ENCODE data around the gene LTB. TPM values are rescaled to one million over a fixed set of nuclear protein-coding genes. Genes with fewer than 3 reads are reported as not detected.

LTB gene
- total and polyA plus RNA-seq, 2 of the 13 experiments (the other 11 are each of a cell fraction or from before 2014, with no cell fraction given): 0.09 to 0.22 TPM

DNA sequence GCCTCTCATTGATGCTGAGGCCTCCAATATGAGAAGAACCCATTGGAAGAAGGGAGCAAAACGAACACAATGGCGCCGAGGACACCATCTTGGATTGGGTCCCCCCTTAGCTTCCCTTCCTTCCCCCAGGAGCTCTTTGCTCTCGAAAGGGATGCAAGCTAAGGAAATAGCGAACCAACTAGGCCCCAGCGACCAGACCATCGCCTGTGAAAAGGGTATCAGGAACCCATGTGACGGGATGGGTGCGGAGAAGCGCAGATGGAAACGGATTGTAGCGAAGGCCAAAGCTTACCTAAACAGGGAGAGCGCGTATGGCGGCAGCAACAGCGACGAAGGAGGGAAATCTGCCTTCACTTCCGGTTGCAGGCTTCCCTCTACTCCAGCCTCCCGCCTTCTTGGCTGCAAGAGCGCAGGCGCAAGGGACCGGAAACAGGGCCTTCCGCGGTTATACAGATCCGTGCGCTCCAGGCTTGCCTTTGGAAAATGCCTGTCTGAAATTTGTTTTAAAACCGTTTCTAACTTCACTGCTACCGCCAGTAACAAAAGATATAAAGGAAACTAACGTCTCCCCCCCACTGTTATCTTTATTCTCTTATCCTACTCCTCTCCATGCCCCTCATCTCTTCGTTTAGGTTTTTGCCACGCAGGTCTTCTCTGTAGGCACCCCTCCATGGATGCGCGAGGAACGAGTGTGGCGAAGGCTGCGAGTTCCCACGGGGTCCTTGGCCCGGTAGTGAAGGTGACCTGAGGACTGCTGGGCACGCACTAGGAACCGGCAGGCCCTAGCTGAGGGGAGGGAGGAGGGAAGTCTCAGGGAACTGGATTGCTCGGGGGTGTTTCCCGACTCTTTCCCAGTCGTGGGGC, 40.3 kb downstream of the LTB start, which contains the start of gene DDX39B (continued):
- peak; percentile 90 for TF ChIP-seq MED1 (CRISPR knock-in tag; IDR thresholded peaks at IDR 0.05)
- TF ChIP-seq LBX2 (CRISPR knock-in tag; IDR thresholded peaks at IDR 0.05; ENCODE audit: borderline replicate concordance): peak; percentile 74; the same call in 1 of the 2 replicates
- TF ChIP-seq SMAD1 (CRISPR knock-in tag; IDR thresholded peaks at IDR 0.05; ENCODE audit: borderline replicate concordance, low read depth): peak; percentile 89; the same call in 1 of the 2 replicates
- peak; percentile 85; the same call in 1 of the 2 replicates for TF ChIP-seq ZNF367 (CRISPR knock-in tag; IDR thresholded peaks at IDR 0.05; ENCODE audit: borderline replicate concordance)
- TF ChIP-seq ZNF205 (CRISPR knock-in tag; IDR thresholded peaks at IDR 0.05): peak; percentile 62; the same call in 1 of the 2 replicates
- no peak for TF ChIP-seq U2AF2 (IDR thresholded peaks at IDR 0.05; ENCODE audit: low read depth, low read length)
- 0 out of 2 replicates have a peak, but pooled peaks have one; percentile 70 for TF ChIP-seq ZBTB44 (CRISPR knock-in tag; IDR thresholded peaks at IDR 0.05)
- TF ChIP-seq ZNF678 (CRISPR knock-in tag; IDR thresholded peaks at IDR 0.05): 0 out of 2 replicates have a peak, but pooled peaks have one; percentile 8
- TF ChIP-seq NCOA5 (CRISPR knock-in tag; IDR thresholded peaks at IDR 0.05): no peak
- peak; percentile 76 for TF ChIP-seq ZNF232 (CRISPR knock-in tag; IDR thresholded peaks at IDR 0.05; ENCODE audit: borderline replicate concordance)
- no peak for TF ChIP-seq NFIB (CRISPR knock-in tag; IDR thresholded peaks at IDR 0.05; ENCODE audit: borderline replicate concordance)
- TF ChIP-seq ZNF790 (CRISPR knock-in tag; IDR thresholded peaks at IDR 0.05; ENCODE audit: borderline replicate concordance): 0 out of 2 replicates have a peak, but pooled peaks have one; percentile 89
- 0 out of 2 replicates have a peak, but pooled peaks have one; percentile 30 for TF ChIP-seq TRAFD1 (CRISPR knock-in tag; IDR thresholded peaks at IDR 0.05; ENCODE audit: borderline replicate concordance)
- TF ChIP-seq ZNF879 (CRISPR knock-in tag; IDR thresholded peaks at IDR 0.05): no peak
- TF ChIP-seq EP300 (IDR thresholded peaks at IDR 0.05; ENCODE audit: low read depth in 2 of 2, low read length in 2 of 2): peak; percentile 33 to 60; a peak in 2 of 4 replicates
- TF ChIP-seq EP300 (CRISPR knock-in tag; IDR thresholded peaks at IDR 0.05; ENCODE audit: borderline replicate concordance): peak; percentile 40; the same call in 1 of the 2 replicates
- TF ChIP-seq, protein P1, sequence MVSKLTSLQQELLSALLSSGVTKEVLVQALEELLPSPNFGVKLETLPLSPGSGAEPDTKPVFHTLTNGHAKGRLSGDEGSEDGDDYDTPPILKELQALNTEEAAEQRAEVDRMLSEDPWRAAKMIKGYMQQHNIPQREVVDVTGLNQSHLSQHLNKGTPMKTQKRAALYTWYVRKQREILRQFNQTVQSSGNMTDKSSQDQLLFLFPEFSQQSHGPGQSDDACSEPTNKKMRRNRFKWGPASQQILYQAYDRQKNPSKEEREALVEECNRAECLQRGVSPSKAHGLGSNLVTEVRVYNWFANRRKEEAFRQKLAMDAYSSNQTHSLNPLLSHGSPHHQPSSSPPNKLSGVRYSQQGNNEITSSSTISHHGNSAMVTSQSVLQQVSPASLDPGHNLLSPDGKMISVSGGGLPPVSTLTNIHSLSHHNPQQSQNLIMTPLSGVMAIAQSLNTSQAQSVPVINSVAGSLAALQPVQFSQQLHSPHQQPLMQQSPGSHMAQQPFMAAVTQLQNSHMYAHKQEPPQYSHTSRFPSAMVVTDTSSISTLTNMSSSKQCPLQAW (CRISPR knock-in tag; IDR thresholded peaks at IDR 0.05): peak; percentile 47
- TF ChIP-seq MBNL3 (CRISPR knock-in tag; conservative IDR thresholded peaks at IDR 0.05): no peak
- no peak; the same call in 1 of the 2 replicates for TF ChIP-seq TOPORS (CRISPR knock-in tag; IDR thresholded peaks at IDR 0.05)
- TF ChIP-seq ZNF550 (CRISPR knock-in tag; IDR thresholded peaks at IDR 0.05; ENCODE audit: borderline replicate concordance): no peak
